GM19099 (cell line): ENCODE measurements around the gene COG1.
A peak's percentile ranks its signal among the peaks of the same experiment; 100 is the strongest.

ENCODE experiments used
- POLR2A ChIP-seq: IDR thresholded peaks from 3 replicates; pipeline ENCODE4 v1.6.1; 2011; ENCODE audit warnings: low read depth; ENCODE audit not compliant: insufficient read length; ENCODE audit errors: extremely low read depth

Gene COG1

GRCh38 chr17:73192894-73193701 lies at the start of gene COG1:
TSS of gene COG1 (plus strand) at chr17:73193055. CDS start at chr17:73193070, 15 bp downstream.
- peak; percentile 35 for TF ChIP-seq POLR2A

GRCh38 chr17:73145641-73146040 lies 47.2 kb upstream of the COG1 start:
- no peak for TF ChIP-seq POLR2A

DNA sequence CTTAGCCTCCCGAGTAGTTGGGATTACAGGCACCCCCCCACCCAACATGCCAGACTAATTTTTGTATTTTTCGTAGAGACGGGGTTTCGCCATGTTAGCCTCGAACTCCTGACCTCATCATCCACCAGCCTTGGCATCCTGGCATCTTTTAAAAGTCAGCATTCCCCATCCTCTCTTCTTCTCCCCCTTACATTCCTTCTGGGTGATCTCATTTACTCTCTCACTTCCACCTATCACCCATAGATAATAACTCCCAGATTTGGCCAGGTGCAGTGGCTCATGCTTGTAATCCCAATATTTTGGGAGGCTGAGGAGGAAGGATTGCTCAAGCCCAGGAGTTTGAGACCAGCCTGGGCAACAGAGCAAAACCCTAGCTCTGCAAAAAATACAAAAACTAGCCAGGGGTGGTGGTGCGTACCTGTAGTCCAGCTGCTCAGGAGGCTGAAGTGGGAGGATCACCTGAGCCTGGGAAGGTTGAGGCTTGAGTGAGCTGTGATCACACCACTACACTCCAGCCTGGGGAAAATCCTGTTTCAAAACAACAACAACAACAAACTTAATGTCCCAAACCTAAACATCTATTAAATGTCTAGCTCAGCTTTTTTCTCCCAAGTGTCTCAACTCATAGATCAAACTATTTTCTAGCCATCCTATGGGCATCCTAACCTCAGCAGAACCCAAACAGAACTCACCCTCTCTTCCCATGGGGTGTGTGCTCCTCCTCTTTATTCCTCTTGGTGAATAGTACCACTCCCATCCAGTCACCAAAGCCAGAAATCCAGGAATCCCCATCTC lies 44.1 kb upstream of the COG1 start:
- no peak for TF ChIP-seq POLR2A

DNA sequence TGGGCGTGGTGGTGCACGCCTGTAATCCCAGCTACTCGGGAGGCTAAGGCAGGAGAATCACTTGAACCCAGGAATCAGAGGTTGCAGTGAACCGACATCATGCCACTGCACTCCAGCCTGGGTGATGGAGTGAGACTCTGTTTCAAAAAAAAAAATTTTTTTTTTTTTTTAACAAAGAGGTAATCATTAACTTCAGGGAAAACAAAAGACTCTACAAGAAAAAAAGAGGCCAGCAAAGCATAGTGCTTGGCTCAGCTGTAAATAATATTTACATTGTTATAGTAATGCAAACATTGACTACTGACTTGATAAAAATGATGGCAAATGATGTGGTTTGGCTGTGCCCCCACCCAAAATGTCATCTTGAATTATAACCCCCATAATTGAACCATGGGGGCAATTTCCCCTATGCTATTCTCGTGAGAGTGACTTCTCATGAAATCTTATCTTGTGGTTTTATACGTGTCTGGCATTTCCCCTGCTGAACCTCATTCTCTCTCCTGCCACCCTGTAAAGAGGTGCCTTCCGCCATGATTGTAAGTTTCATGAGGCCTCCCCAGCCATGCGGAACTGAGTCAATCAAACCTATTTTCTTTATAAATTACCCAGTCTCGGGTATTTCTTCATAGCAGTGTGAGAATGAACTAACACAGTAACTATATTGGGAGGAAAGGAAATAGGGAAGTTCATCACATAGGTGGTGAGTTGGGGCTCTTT lies 40.8 kb upstream of the COG1 start:
- no peak for TF ChIP-seq POLR2A

DNA sequence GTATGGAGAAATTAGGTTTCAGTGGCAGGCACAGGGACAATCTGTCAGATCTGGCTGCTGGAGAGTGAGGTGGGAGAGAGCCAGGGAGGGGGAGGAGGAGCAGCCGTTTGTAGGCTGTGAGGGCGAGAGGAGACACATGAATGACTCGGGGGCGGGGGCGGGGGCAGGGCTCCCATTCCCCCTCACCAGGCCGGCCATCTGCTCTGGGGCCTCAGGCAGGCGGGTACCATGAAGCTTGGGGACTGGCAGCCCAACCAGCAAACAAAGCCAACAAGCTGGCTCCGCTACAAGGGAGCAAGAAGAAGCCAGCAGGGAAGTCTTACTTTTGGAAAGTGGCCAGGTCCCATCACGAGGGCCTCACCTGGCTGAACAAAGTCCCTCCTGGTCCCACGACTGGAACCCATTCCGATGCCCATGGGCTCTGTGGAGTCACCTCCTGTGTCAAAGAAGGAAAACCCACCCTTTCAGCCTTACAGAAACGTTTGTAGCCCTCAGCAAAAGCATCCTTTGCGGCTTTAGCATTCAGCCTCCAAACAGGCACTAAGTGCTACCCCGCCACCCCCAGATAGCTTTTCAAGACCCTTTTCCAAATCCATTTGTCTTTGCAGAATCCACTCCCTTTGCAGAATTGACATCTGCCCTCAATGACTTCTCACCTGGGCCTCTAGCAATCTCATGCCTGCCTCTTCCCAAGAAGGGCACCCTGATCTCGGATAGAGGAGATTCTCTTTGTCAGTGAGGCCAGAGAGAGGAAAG lies 37.3 kb upstream of the COG1 start:
- no peak for TF ChIP-seq POLR2A

DNA sequence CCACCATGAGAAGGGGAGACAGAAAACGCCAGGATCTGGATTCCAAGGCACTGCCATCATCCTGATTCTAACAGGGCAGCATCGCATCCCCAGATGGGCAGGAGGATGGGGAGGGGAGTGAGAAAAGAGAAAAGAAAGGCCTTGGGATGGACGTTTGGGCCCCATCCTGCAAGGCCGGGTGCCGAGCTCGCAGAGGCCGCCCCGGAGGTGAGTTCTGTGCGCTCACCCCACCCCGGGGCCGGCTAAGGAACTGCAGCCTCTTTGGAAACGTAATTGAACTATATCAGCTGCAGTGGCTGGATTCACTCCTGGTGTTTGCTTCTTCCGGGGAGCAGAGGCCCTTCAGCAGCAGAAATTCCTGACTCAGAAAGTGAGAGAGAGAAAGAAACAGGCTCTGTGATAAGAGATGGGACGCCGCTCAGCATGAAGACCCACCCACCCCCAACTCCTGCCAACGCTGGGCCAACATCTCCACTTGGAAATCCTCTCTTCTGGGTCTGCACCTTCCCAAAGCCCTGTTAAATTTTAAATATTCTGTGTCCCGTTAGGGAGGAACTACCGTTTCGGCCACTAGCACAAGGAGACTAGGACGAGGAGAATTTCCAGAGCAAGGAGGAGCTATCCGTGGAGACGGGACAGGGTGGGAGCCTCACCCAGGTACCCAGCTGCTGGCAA lies 36.6 kb upstream of the COG1 start:
- no peak for TF ChIP-seq POLR2A

DNA sequence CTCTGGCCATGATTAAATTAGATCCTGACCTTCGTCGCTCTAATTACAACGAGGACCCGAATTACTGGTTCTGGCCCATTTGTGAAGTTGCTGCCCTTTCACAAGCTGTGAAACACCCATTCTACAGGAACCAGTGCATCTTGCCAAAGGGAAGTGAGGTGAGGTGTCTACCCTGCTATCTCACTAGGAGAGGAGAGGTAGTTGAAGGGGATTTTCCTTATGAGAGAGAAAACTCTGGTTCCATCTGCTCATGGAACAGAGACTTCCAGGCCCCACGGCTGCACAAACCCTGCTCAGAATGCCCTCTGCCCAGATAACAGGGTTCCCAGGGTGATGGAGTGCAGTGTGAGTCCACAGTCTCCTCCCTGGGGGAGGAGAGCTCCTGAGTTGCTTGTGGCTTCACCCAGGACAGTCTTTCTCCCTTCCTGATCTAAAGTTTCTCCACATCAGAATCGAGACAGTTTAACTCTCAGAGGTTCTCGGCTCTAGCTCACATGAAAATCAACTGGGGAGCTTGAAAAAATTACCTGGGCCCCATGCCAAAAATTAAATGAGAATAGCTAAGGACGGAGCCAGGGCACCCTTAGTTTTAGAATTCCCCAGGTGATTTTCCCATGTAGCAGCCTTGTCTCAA lies 35.9 kb upstream of the COG1 start:
- no peak for TF ChIP-seq POLR2A

- no peak for TF ChIP-seq POLR2A
Measured at GRCh38 chr17:73157521-73157890, 35.3 kb upstream of the COG1 start.

- no peak for TF ChIP-seq POLR2A
Measured at GRCh38 chr17:73158133-73158532, 34.7 kb upstream of the COG1 start.

DNA sequence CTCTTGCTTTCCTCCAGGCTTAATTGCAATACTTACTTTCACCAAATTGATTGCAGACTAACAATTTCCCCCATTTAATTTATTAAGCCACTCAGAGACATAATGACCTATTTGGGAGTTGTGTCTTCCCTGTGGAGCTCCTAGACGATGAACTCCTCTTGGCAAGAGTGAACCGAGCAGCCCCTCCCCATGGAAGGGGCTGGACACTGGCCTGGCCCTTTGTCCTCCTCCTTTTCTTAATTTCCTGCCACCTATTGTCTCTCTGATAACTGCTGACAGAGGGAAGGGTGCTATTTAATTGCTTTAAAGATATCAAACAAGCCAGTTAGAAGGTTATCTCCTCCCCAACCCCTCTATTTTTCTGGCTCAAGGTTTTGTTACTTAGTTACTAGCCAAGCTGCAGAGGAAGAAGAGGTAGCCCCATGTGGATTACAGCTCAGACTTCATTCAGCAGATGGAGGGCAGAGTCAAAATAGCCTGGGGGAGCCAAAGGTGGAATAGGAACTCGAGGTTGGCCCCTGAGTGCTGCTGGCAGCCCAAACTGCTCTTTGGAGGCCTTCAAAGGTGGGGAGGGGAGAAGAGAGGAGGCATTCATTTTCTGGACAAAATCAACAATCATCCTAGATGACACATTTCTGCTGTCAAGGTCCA lies 31.8 kb upstream of the COG1 start:
- no peak for TF ChIP-seq POLR2A

- no peak for TF ChIP-seq POLR2A
Measured at GRCh38 chr17:73163043-73163442, 29.8 kb upstream of the COG1 start.

DNA sequence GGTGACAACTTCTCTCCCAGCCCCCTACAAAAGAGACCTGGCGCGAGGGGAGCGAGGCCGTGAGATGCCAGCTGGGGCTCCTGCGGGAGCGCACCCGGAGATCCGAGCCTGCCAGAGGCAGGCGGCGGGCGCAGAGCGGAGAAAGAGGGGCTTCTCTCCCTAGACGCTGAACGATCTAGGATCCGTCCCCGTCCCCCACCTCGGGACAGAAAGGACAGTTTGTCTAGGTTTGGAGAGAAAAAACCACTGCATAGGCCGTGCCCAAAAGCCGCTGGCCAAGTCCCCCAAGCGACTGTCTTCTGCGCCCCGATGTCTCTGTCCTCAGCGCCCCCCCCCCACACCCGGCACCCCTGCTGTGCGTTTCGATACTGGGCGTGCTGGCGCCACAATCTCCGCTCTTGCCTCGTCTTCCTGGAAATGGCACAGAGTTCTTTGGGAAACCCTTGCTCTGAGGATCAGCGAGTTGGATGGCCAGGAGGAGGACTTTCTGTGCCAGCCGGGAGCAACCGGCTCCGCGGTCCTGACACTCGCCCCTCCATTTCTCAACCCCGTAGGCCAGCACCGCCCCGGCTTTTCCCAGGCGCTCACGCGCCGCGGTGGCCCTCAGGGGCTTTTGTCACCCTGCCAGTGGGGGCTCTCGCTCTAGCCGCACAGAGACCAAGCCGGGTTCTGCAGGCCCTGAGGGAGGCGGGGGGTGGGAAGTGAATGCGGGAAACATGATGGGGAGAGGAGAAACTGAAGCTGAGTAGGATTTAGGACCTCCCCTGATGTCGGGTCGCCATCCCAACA lies 27.0 kb upstream of the COG1 start:
- no peak for TF ChIP-seq POLR2A
